ENCODE measurements around the gene ZDHHC1.
"Not testable (repeated sequence)": the region's sequence is repeated elsewhere in the genome, so short reads cannot be mapped to it uniquely, and the experiment has no call there.

The ZDHHC1 gene

DNA sequence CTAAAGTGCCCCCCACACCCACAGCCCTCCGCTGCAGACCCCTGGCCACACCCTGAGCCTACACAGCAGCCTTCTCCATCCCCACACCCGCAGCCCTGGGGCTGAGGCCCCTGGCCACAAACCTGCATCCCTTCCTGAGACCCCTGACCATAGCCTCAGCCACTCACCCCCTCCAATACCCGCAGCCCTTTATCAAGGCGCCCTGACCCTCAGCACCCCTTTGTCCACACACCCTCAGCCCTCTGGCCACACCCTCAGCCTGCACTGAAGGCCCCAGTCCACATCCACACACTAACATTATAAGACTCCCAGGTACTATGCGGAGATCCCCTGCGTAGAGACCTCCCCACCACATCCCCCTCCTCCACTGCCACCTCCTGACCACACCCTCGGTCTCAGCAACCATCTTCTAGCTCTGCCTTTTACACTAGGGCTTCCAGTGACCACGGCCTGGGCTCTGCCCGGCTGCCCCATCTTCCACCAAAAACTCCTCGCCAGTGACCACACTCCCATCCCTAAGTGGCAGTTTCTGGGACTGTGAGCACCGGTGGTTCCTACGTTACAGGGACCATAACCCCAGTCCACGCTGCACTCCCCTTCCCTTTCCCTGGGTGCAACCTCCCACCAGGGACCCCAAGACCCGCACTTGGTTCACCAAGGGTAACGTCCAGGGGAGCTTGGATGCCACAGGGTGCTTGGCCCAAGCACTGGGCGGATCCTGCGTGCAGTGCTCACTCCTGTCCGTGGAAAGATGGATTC, 23.8 kb downstream of the ZDHHC1 start:
- DNase-seq: no peak

DNA sequence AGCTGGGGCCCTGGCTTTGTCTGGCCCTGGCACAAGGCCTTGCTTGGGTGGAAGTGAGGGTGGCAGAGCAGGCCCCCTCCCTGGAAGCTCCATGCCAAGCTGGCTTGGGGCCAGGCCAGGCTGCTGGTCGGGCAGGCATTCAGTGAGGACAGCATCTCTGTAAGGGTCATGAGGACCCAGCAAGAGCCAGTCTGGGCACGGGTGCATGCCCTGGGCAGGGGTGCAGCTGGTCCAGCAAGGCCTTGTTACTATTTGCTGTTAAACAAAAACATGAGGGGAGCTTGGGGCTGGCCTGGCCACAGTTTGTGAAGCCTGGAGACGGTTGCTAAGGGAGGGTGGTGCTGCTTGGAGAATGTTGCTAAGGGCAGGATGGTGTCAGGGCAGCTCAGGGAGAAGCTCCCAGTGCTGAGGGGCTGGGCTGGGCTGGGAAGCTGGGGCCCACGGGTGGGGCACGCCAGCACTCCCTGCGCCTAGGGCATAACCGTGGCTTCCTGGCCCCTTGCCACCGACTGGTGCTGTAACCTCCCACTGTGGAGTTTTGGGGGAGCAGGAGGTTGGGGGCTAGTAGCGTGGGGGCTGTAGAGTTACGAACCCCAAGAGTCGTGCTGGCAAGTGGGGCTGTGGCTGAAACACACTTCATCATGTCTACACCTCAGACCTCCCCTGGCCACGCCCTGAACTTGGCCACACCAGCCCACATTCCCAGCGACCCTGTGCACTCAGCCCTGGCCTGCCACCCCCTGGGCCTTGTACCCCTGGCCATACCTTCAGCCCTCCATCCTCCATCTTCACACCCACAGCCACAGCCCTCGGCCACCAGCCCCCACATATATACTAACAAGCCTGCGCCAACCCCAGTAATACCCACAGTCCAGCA, 24.6 kb downstream of the ZDHHC1 start:
- DNase-seq: no peak

DNA sequence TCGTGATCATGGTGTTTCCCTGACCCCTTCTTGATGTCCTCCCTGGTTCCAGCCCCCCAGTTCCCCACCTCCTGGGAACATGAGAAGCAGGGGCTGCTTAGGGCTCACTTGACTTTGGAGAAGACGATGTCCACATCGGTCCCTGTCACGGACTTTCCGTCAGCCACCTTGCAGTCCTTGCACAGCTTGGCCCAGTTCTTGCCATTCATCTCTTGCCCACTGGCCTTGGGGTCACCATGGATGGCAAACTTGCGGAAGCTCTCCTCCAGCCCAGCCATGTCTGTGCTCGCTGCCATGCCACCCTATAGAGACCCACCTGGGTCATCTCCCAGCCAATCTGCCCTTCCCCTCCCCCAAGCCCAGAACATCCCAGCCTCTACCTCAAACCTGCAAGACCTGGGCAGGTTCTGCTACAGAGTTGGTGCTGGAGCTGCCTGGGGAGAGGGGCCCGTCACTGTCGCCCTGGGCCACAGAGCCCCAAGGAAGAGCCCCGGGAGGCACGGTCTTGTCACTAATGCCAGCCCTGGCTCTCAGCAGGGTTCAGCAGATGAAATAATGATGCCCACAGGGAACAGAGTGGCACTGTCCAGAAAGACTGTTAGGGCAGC, 25.4 kb downstream of the ZDHHC1 start:
- DNase-seq: no peak

DNA sequence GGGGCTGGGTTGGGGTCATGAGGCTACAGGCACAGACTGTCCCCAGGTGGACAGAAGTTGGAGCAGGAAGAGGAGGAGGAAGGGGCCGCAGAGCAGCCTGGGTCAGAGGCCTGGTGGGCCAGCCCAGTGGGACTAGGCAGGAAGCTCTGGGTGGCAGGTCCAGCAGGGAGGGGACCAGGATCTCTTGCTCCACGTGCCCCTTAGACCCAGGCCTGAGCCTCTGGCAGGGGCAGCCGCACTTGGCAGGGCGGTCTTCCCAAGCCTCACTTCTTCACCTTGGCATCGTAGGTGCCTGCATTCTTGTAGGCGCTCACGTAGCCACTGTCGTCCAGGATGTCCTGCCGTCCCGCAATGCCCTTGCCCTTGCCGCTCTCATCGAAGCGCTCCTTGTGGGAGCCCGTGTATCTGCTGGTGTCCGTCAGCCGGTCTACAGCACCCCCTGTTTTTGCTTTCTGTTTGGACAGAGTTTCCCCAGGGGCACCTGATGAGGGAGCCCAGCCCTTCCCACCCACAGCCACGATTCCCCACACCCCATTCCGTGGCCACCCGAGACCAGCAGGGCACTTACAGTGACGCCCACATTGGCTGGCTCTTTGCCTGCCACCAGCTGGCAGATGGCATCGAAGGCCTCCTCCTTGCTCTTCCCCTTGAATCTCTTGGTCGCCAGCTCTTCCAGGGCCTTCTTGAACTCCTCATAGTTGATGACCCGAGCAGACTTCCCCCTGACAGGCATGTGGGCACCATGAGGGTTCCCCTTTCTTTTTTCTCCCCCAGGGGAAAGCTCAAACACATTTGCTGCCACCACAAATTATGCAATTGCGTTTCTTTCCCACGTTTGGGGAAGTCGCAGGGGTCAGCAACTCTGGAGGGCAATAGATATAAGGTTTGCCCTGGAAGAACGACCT, 26.1 kb downstream of the ZDHHC1 start:
- no peak for DNase-seq

DNA sequence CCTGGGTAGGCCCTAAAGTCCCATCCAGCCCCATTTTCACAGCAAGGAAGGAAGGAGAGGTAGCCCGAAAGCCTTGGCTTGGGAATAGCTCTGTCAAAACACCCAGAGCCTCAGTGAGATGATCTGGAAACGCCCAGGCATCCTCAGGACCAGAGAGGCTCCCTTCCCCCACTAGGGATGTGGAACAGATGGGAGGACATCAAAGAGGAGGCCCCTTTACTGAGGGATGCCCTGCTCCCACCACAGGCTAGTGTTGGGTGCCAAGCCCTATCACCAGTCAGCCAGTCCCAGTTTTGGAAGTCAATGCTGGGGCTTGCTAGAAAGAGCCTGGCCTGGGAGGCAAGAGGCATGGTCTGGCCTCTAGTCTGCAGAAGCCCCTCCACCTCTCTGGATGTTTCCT, 27.7 kb downstream of the ZDHHC1 start:
- DNase-seq: no peak

DNA sequence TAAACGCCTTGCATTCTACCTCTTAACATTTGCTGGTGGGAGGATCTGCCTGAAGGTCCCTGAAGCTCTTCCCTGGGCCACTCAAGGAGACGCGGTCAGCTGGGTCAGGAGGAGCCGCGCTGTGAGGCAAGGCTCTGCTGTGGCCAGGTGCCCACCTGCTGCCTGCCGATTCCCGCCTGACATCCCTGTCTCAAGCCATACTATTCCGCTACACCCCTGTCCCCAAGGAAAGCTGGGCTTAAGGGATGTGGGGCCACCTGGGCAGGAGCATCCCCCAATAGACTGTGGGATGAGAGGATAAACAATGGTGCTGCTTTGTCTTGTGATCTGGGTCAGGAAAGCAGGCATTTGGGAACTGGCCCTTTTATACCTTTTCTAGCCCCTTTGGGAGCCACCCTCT, 28.1 kb downstream of the ZDHHC1 start:
- no peak for DNase-seq

DNA sequence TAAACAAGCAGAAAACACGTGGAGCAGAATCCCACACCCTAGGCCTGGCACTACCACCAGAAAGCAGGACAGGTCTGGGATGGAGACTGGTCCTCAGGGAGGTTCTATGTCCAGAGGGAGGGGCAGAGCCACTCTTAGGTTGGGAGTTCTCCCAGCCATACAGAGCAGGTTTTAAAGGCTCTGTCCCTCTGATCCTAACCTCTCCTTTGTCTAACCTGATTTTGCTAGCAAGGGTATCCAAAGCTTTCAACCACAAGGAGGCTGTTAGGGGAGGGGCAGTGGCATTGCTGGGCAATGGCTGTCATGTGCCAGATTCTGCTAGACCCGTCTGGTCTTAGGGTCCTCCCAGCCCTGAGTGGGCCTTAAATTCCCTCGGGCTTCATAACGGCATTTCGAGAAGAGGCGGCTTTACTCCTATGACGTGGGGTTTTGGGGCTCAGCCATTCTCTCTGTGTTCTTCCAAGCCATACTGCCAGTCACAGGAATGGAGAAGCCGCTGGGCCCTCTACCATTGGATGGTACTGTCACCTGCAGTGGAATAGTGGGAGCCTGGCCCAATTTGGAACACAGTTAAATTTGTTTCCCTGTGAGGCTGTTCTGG, 28.7 kb downstream of the ZDHHC1 start:
- DNase-seq: no peak

DNA sequence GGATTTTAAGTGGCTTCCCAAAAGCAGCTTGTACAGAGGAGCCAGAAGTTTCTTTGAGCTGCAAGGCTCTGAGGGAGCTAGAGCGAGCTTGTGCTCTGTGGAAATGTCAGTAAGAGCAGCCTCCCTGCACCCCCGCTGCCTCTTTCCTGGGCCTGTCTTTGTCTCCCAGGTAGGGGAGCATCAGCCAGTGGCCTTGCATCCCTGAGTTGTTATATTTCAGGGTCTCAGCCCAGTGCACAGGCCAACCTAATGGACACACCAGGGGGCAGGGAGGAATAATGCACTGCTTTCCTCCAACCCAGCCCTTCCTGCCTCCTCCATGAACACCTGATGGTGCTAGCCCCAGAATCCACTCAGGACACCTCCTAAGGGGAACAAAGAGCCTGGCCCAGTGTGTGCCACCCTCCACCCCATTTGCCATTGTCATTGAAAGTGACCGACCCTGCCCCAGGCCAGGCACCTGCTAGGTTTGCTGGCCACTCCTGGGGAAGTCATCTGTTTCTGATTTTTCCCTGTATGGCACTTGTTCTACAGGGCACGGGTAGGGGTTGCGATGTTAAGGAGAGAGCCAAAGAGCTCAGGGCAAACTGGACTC, 29.3 kb downstream of the ZDHHC1 start:
- DNase-seq: no peak

DNA sequence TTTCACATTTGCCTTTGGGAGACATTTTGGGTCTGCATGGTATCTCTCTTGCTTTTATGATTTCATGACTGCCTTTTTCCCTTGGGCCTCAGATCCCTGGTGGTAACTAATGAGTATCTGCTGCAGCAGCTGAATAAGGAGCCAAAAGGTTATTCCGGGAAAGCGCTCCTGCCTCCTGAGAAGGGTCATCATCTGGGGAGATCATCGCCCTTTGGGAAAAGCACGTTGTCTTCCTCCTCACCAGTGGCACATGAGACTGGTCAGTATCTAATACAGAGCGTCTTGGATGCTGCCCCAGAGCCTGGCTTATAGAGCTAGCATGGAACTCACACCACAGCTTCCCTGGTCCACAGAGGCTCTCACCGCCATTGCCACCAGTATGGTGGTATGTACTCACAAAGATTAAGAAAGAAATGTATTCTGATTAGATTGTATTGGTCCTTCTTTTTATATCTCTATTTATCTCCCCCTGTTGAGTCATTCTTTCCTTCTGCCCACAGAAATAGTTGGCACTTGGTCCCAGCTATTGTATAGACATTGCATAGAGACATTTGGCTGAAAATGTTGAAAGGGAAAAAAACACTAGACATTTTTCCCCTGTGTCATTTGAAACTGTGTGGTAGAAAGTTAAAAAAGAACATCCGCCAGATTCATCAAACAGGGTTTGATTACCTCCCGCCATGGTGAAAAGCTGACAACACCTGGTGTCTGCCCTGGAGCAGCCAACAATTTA, 31.3 kb downstream of the ZDHHC1 start:
- no peak for DNase-seq

DNA sequence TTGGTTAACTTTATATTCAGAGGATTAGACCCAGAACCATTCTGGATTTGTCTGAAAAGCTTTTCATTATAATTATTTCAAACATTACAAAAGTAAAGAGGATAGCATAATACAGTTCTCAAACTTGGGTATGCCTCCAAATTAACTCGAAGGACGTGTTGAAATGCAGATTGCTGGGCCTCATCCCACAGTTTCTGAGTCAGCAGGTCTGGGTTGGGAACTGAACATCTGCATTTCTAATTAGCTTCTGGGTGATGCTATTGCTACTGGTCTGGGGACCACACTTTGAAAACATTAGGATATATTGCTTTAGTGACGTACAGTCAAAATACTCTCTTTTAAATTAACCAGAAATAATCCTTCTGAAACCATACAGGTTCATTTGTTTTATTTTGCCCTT, 33.0 kb downstream of the ZDHHC1 start:
- DNase-seq: no peak

DNA sequence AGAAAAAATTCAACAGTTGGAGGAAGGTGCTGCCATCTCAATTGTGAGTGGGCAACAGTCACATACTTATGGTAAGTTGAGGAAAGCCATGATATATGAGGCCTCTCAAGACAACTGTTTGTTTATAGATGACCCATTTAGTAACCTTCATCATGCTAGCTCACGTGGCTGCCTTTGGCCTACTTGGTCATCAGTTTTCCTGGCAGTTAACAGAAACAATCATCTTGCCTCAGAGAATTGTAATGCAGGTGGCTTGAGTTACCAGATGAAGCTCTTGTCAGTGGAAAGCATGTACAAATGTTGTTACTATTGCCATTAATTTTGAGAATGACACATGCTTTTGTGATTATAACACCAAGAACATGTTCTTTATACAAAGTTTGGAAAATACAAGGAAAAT, 37.6 kb downstream of the ZDHHC1 start:
- no peak for DNase-seq

DNA sequence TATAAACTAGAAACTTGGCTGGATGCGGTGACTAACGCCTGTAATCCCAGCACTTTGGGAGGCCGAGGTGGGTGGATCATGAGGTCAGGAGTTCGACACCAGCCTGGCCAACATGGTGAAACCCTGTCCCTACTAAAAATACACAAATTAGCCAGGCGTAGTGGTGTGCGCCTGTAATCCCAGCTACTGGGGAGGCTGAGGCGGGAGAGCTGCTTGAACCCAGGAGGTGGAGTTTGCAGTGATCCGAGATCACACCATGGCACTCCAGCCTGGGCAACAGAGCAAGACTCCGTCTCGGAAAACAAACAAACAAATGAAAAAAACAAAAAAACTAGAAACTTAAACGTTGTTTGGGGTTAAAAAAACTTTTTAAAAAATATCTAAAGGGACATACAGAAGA, 40.3 kb downstream of the ZDHHC1 start:
- not testable (repeated sequence) for DNase-seq

DNA sequence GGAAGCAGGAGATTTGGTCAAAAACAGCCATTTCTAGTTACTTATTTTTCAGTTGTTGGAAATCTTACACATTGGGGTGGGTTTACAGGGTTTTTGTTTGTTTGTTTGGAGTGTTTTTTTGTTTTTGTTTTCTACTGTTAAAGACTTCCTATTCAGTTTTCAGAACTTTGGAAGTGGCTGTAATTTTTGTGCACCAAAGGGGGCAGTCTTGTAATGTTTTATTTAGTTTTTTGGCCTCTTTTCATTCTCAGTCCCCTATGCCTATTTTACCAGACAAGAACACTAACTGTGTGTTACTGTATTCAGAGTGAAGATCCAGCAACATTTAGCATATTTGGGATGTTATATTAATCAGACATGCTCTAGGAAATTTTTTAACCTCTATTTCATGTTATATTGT, 43.6 kb downstream of the ZDHHC1 start:
- no peak for DNase-seq

DNA sequence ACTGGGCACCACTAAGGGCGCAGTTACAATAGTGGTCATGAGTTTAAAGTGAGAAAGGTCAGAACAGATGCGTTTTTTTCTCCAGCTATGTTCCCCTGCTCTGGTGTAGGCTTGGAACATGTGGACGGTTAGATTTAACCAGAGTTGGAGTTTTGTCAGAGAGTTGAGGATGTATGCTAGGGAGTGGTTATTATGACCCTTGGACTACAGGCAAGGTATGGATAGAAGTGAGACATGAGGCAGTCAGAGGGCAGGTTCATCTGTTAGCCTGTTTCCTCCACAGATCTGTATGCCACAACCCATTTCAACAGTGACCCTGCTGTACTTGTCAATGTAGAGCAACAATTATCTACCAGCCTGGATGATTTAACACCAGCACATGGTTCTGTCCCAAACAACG, 45.6 kb downstream of the ZDHHC1 start:
- no peak for DNase-seq

DNA sequence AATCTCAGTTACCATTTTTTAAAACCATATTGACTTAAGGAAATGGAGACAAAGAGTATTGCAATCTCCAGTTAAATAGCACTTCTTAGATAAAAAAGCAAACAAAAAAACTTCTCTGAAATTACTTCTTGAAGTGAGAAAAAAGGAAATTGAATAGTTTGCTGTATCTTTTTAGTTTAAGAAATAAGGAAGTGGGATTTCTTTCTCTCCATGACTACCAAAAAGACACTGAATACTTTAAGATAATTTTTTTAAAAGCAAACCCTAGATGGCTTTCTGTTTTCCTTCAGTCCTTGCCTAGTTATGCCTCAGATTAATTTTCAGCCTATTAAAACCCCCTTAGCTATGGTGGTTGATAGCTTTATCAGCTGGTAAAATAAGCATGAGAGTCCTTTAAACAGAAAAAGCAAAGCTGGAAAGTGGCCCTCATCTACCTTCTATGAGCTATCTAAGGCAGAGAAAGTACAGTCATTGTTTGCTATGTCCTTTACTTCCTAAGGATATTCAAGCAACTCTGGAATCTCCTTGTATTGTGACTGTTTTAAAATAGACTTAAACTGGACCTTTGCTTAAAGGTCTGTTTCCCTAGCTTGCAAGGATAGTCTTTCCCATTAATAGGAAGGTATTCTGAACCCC, 51.6 kb downstream of the ZDHHC1 start:
- no peak for DNase-seq

DNA sequence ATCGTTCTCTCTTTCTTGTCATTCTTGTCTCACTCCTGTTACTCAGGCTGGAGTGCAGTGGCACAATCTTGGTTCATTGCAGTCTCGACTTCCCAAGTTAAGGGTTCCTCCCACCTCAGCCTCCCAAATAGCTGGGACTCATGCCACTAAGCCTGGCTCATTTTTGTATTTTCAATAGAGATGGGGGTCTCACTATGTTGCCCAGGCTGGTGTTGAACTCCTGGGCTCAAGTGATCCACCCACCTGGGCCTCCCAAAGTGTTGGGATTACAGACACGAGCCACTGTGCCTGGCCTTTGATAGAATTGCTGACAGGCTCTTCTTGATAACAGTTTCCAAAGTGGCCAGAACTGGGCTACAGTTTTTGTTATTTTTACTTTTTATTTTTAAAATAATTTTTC, 55.2 kb downstream of the ZDHHC1 start:
- DNase-seq: no peak

DNA sequence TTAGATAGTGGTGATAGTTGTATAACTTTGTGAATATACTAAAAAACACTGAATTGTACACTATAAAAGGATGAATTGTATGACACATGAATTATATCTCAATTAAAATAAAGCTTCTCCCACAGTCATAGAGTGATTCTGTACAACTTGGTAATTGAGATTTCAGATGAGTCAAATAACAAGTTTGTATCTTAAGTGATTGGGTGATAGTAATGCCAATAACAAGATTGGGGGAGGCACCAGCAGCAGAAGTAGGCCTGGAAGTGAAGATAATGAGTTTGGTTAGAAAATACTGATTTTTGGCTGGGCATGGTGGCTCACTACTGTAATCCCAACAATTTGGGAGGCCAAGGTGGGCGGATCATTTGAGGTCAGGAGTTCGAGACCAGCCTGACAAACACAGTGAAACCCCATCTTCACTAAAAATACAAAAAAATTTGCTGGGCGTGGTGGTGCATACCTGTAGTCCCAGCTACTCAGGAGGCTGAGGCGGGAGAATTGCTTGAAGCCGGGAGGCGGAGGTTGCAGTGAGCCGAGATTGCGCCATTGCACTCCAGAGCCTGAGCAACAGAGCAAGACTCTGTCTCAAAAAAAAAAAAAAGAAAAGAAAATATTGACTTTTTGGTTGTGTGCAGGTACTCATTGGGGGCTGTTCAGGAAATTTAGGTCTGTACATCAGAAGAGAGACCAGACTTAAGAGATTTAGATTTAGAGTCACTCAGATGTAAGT, 56.6 kb downstream of the ZDHHC1 start:
- not testable (repeated sequence) for DNase-seq

DNA sequence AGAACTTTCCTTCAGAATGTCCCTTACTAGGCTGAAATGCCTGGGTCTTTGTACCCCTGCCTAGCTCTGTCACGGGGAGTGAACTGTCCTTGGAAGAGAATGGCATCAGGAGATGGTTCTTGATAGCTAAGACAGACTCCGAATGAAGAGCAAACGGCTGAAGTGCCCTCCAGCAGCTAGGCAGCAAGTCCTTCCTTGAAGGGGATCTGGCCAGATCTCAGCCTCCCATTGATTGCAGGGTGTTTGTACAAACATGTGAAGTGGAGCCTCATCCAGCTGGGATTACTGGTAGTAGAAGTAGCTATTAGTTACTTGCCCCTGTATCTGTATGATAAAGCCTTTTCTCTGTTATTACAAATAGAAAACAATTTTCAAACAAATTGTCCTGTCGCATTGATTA, 58.7 kb downstream of the ZDHHC1 start:
- DNase-seq: no peak

DNA sequence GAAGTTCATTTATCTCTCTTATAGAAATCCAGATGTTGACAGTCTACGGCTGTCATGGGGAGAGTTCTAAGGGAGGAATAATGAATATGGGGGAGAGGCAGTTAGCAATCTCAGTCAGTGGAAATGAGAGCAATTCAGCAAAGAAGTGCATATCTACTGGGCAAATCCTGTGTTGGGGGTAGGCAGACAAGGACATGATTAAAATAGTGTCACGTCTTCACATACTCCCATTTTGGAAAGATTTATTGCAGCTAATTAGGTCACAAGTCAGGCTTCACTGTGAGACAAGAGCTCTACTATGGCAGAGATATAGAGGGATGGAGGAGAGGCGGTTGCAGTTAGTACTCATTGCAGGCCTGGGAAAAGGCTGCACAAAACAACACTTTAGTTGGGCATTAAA, 59.9 kb downstream of the ZDHHC1 start:
- DNase-seq: no peak

DNA sequence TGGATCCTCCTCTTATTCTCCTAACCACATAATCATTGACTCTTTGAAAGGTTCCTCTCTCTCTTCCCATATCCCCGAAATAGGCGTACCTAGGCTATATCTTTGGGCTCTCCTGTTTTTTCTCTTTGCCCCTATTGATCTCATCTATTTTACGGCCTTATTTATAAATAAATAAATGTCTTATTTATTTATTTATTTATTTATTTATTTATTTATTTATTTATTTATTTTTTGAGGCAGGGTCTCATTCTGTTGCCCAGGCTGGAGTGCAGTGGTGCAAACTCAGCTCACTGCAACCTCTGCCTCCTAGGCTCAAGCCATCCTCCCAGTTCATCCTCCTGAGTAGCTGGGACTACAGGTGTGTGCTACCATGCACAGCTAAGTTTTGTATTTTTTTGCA, 63.8 kb downstream of the ZDHHC1 start:
- DNase-seq: not testable (repeated sequence)

All from activated gamma-delta T cell (primary cell).